ENCODE measurements around the gene NFATC2. TPM values are rescaled to one million over a fixed set of nuclear protein-coding genes. Genes with fewer than 3 reads are reported as not detected.

NFATC2 gene
- total and polyA plus RNA-seq, 2 experiments from 2014 or later: 4.9 to 8.3 TPM

DNA sequence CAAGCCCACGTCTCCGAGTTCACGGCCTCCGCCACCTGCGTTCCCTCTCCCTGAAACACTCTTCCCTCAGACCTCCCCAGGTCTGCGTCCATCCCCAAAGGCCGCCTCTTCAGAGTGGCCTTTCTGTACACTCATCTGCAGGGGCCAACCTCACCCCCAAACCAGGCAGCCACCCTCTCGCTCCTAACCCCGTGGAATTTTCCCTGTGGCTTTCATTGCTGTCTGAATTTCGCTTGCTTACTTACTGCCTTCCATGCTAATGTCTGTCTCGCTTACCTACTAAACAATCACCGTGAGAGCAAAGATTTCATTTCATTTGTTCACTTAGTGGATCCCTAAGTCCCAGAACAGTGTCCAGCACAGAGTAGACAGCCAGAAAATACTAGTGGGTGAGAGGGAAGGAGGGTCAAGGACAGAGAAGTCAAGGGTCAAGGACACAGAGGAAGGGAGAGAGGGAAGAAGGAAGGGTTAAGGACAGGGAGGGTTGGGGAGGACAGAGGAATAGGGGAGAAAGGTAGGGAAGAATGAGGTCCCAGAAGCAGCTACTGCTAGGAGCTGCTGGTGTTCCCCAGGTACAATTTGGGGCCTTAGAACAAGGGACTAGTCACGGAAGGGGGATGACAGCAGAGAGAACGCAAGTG, 114.7 kb downstream of the NFATC2 start:
- H3K79me2 ChIP-seq: no peaks in the 10 kb centered on the region
- 90% methylated on average over 14 of the region's 14 CpGs for WGBS (ENCODE audit: low lambda C conversion rate, missing lambda C conversion rate)
- H3K4me1 ChIP-seq (ENCODE audit: insufficient read depth): peaks cover 18% of the 10 kb centered on the region
- peak overlapping the region; percentile 62 for H3K4me2 ChIP-seq
- TF ChIP-seq EZH2phosphoT487 (IDR thresholded peaks at IDR 0.05; ENCODE audit: low read depth, severe bottlenecking, unreplicated experiment) (no peak), EZH2 (IDR thresholded peaks at IDR 0.05; ENCODE audit: borderline replicate concordance) (no peak)
- TF ChIP-seq, protein P1, sequence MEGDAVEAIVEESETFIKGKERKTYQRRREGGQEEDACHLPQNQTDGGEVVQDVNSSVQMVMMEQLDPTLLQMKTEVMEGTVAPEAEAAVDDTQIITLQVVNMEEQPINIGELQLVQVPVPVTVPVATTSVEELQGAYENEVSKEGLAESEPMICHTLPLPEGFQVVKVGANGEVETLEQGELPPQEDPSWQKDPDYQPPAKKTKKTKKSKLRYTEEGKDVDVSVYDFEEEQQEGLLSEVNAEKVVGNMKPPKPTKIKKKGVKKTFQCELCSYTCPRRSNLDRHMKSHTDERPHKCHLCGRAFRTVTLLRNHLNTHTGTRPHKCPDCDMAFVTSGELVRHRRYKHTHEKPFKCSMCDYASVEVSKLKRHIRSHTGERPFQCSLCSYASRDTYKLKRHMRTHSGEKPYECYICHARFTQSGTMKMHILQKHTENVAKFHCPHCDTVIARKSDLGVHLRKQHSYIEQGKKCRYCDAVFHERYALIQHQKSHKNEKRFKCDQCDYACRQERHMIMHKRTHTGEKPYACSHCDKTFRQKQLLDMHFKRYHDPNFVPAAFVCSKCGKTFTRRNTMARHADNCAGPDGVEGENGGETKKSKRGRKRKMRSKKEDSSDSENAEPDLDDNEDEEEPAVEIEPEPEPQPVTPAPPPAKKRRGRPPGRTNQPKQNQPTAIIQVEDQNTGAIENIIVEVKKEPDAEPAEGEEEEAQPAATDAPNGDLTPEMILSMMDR (IDR thresholded peaks at IDR 0.05; ENCODE audit: poor library complexity): no peak
- no peaks in the 10 kb centered on the region for H3K36me3 ChIP-seq (replicated peaks; ENCODE audit: insufficient read depth, low read depth)
- no peaks in the 10 kb centered on the region for H3K9me2 ChIP-seq (replicated peaks; ENCODE audit: insufficient read depth)
- H3K4me3 ChIP-seq: no peak overlapping the region
- no peaks in the 10 kb centered on the region for H3K9me3 ChIP-seq (ENCODE audit: low read depth)
- DNase-seq (ENCODE audit: low spot score): no peak
- H2AFZ ChIP-seq: no peak overlapping the region
- H3K27ac ChIP-seq: peak overlapping the region; percentile 76
- no peaks in the 10 kb centered on the region for H3K27me3 ChIP-seq
- H4K20me1 ChIP-seq (ENCODE audit: insufficient read depth, poor library complexity, severe bottlenecking): no peaks in the 10 kb centered on the region

DNA sequence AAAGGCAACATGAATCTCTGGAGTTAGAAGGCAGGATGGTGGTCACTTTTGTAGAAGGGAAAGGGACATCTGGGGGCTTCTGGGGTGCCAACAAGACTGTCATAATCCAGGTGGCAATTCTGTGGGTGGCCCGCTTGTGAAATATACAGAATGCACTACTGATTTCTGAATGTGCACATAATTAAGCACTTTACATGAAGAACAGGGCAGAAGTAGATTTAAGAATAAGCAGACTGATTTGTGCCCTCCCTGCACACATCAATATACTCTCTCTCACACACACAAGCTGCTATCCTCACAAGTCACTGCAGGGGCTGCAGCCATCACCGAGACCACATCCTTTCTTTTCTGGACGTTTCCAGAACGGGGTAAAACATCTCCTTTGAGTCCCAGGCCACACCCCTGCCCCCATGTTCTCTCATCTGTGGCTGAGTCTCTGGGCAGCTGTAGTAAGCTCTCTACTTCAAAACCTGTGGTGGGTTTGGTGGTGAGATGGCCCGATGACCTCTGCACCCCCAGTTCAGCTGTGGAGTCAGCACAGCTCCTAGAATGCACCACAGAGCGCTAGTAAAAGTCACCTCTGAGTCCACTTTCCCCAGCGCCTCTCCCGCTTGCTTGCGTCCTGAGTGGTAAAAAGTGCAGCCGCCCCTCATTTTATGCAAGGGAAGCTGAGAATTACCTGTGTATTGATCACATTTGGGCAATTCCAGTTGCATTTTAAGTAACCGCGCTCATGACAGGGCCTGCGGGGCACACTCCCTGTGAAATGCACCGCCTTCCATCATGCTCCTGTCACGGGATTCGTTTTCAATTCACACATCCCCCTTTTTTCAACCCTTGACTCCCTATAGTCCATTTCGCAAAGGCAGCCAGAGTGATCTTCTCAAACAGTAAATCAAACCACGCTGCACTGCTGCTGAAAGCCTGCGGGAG, 115.5 kb downstream of the NFATC2 start:
- Histone ChIP-seq H3K79me2 (no peaks in the 10 kb centered on the region), H3K36me3 (replicated peaks; ENCODE audit: insufficient read depth, low read depth) (no peaks in the 10 kb centered on the region), H3K4me3 (no peak overlapping the region), H3K4me2 (no peak overlapping the region), H3K27ac (no peak overlapping the region), H3K4me1 (ENCODE audit: insufficient read depth) (peaks cover 18% of the 10 kb centered on the region), H2AFZ (no peak overlapping the region), H3K9me3 (ENCODE audit: low read depth) (no peaks in the 10 kb centered on the region), H3K9me2 (replicated peaks; ENCODE audit: insufficient read depth) (no peaks in the 10 kb centered on the region), H3K27me3 (no peaks in the 10 kb centered on the region), H4K20me1 (ENCODE audit: insufficient read depth, poor library complexity, severe bottlenecking) (no peaks in the 10 kb centered on the region)
- DNase-seq (ENCODE audit: low spot score): no peak
- TF ChIP-seq EZH2 (IDR thresholded peaks at IDR 0.05; ENCODE audit: borderline replicate concordance) (no peak), EZH2phosphoT487 (IDR thresholded peaks at IDR 0.05; ENCODE audit: low read depth, severe bottlenecking, unreplicated experiment) (no peak)
- TF ChIP-seq, protein P1 (IDR thresholded peaks at IDR 0.05; ENCODE audit: poor library complexity): no peak
- 89% methylated on average over 19 of the region's 19 CpGs for WGBS (ENCODE audit: low lambda C conversion rate, missing lambda C conversion rate)

DNA sequence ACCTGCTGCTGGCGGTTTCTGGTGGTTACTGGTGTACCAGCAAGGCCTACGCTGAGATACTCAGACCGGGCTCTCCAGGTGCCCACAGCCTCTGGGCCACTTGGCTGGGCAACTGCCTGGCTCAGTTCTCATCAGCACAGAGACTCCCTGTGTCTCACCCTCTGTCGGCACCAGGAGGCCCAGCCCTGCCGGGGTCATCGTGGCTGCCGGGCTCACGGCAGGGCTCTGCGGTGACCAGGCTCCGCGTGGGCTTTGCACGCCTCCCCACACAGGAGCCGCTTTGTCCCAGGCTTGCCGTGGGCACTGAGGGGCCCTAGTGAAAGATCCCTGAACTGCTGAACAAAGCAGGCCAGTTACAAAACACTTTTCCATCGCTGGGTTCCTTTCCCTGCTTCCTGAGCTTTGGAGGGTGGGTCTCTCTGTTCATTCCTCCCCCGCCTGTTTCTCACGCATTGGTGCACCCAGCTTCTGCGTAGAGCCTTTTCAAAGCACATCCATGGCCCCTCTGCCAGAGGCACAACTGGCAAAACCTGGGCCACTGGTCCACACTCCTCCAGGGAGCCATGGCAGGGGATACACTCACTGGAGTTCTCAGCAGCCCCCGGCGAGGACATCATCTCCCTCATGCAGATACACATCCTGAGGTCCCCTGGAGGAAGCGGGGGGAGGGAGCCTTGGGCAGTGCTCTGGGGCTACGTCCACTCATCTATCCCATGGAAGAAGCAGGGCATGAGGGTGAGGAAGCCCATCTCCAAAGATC, 117.0 kb downstream of the NFATC2 start:
- Histone ChIP-seq H3K79me2 (no peaks in the 10 kb centered on the region), H3K4me1 (ENCODE audit: insufficient read depth) (peaks cover 14% of the 10 kb centered on the region), H2AFZ (no peak overlapping the region), H3K36me3 (replicated peaks; ENCODE audit: insufficient read depth, low read depth) (no peaks in the 10 kb centered on the region), H3K9me3 (ENCODE audit: low read depth) (no peaks in the 10 kb centered on the region), H3K4me2 (no peak overlapping the region), H3K27me3 (no peaks in the 10 kb centered on the region), H3K4me3 (no peak overlapping the region), H3K27ac (no peak overlapping the region), H4K20me1 (ENCODE audit: insufficient read depth, poor library complexity, severe bottlenecking) (no peaks in the 10 kb centered on the region), H3K9me2 (replicated peaks; ENCODE audit: insufficient read depth) (no peaks in the 10 kb centered on the region)
- 88% methylated on average over 22 of the region's 22 CpGs for WGBS (ENCODE audit: low lambda C conversion rate, missing lambda C conversion rate)
- no peak for DNase-seq (ENCODE audit: low spot score)
- no peak for TF ChIP-seq EZH2 (IDR thresholded peaks at IDR 0.05; ENCODE audit: borderline replicate concordance)
- TF ChIP-seq, protein P1 (IDR thresholded peaks at IDR 0.05; ENCODE audit: poor library complexity): no peak
- TF ChIP-seq EZH2phosphoT487 (IDR thresholded peaks at IDR 0.05; ENCODE audit: low read depth, severe bottlenecking, unreplicated experiment): no peak
